HG02840 (cell line): ENCODE results near the gene CNTNAP2.

Experiments used
- ATAC-seq: cut with Tn5 transposase; IDR thresholded peaks from one replicate; pipeline ENCODE4 v1.9.1; 2021; ENCODE audit warnings: mild to moderate bottlenecking, moderate library complexity, moderate number of reproducible peaks; ENCODE audit not compliant: unreplicated experiment, low FRiP score

Gene CNTNAP2

GRCh38 chr7:147496209-147496608 is 1379.6 kb downstream of the CNTNAP2 start:
- ATAC-seq, result no peak

GRCh38 chr7:147497246-147497645 is 1380.6 kb downstream of the CNTNAP2 start:
- no peak for ATAC-seq

GRCh38 chr7:147498081-147498480 is 1381.5 kb downstream of the CNTNAP2 start:
- no peak for ATAC-seq

- ATAC-seq, result no peak
Observed at GRCh38 chr7:147509035-147509501, 1392.5 kb downstream of the CNTNAP2 start.

- no peak for ATAC-seq
Observed at GRCh38 chr7:147509541-147510200, 1393.1 kb downstream of the CNTNAP2 start.

DNA sequence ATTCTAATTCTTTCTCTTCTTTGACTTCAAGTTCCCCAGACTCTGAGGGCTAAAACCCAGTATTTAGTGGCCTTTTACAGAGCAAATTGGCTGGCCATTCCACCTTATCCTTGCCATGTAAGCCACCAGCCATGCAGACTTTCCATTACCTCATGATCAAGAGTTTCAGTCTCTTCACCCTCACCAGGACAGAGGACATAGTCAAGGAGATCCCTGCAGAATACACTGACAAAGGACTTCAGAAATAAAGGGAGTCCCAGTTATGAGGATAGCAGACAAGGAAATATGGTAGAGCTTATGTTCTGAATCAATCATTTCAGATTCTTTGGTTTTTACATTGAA is 1393.6 kb downstream of the CNTNAP2 start:
- ATAC-seq, result no peak

GRCh38 chr7:147510923-147511322 is 1394.3 kb downstream of the CNTNAP2 start:
- no peak for ATAC-seq

DNA sequence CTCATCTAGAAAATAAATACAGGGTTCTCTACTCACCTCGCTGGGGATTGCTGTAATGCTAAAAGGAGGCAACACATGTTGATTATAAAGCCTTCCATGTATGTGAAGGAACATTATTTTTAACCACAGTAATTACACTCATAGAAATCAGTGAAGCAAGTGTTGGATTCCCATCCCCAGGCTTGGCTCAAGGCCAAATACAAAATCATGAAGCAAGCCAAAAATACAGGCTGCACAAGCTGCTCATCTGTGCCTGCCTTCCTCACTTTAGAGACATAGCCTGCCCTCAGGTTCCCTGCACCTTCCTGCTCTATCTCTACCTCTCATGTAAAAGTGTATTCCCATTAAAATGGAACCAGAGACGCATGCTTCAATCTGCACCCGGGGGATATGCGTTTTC is 1396.8 kb downstream of the CNTNAP2 start:
- ATAC-seq, result no peak

- ATAC-seq, result no peak
Observed at GRCh38 chr7:147516391-147516790, 1399.8 kb downstream of the CNTNAP2 start.

- ATAC-seq, result no peak
Observed at GRCh38 chr7:147519062-147519461, 1402.5 kb downstream of the CNTNAP2 start.

DNA sequence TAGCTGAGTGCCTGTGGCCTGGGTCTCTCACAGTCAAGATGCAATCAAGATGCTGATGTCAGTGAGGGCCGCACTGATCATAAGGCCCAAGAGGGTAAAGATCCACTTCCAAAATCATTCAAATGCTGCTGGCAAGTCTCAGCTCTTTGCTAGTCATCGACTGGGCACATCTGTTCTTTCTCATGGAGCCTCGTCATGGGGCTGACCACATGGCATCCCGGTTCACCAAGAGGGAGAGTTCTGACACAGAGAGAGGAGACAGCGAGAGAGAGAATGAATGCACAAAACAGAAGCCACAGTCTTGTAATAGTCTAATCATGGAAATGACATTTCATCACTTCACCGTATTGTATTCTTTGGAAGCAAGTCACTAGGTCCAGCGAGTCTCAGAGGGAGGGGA is 1406.5 kb downstream of the CNTNAP2 start:
- no peak for ATAC-seq

- no peak for ATAC-seq
Observed at GRCh38 chr7:147524726-147525250, 1408.2 kb downstream of the CNTNAP2 start.

DNA sequence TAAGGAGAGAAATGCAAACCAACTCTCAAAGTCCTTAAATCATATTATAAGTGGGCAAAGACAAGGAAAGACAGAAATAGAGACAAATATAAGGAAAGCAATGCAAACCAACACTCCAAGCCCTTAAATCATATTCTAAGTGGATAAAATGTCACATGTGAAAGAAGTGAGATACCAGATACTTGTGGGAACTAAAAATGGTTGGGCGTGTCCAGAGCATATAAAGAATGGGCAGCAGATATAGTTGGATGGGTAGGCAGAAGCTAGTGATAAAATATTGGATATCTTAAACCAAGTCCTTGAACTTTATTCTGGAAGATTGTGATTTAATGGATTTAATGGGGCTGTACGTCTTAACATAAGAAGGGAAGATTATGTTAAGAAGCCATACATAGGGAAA is 1408.7 kb downstream of the CNTNAP2 start:
- no peak for ATAC-seq

DNA sequence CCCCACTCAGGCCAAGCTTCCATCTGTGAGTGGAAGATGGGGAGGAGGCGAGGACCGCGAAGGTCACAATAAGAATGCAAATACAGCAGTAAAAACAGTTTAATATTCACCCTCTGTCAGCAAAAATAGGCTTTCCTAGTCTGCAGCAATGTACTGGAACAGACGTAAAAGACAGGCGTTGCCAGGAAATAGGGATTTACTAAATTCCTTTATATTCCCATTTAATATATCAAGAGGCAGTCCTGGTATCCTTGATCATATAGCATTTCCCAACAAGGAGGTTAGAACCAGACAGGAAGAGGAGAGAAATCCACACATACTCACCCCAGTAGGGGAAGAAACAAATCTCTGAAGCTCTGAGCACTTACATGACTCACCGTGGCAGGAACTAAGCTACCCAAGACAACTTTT is 1419.1 kb downstream of the CNTNAP2 start:
- ATAC-seq, result no peak

DNA sequence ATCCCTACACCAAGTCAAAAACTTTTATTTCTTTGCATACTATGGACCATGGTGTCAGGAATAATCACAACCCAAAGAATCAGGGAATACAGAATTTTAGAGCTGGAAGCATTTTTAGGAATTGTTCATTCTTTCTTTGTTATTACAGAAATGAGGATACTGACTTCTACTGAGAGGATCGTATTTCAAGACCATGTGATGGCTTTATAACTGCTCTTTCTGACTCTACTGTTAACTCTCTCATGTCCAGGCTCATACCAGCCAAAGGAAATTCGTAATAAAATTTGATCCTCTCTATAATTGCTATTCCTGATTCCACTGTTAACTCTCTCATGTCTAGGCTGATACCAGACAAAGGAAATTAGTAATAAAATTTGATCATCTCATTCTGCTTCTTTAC is 1423.1 kb downstream of the CNTNAP2 start:
- no peak for ATAC-seq

DNA sequence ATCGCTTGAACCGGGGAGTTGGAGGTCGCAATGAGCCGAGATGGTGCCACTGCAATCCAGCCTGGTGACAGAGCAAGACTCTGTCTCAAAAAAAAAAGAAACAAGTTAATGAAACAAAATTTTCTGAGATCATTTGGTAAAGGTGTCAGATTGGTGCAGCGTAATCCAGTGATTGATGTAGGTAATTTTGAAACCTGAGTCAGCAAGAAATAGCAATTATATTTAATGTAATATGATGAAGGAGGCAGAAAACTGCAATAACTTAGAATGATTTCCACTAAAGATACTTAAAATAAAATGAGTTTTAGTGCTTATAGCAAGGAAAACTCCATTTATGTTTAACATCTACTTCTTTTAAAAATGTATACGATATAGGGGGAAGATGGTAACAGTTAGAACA is 1424.1 kb downstream of the CNTNAP2 start:
- ATAC-seq, result no peak

DNA sequence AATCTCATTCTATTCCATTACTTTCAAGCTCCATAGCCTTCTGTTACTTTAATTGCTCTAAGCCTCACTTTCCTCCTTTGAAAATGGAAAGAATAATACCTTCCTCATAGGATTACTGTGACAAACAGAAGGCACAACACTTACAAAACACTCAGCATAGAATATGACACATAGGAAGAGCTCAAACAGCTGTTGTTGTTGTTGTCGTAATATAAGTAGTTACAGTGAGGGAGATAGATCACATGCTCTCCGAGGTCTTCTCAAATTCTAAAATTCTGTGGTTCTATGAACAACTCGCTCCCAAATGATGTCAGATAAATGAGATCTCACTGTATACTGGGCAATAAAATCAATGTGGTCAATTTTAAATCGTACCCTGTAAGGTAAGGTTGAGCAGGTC is 1424.7 kb downstream of the CNTNAP2 start:
- no peak for ATAC-seq

- ATAC-seq, result no peak
Observed at GRCh38 chr7:147547252-147547897, 1430.8 kb downstream of the CNTNAP2 start.

GRCh38 chr7:147556317-147556716 is 1439.7 kb downstream of the CNTNAP2 start:
- no peak for ATAC-seq

- ATAC-seq, result no peak
Observed at GRCh38 chr7:147563669-147564068, 1447.1 kb downstream of the CNTNAP2 start.

- no peak for ATAC-seq
Observed at GRCh38 chr7:147564786-147565476, 1448.3 kb downstream of the CNTNAP2 start.
